Measurements from ENCODE around the gene ABCA4. TPM values are rescaled to one million over a fixed set of nuclear protein-coding genes. Genes with fewer than 3 reads are reported as not detected.
A peak's percentile ranks its signal among the peaks of the same experiment; 100 is the strongest.

ABCA4 gene
- polyA plus RNA-seq, 1 experiment = 0.17 TPM

DNA sequence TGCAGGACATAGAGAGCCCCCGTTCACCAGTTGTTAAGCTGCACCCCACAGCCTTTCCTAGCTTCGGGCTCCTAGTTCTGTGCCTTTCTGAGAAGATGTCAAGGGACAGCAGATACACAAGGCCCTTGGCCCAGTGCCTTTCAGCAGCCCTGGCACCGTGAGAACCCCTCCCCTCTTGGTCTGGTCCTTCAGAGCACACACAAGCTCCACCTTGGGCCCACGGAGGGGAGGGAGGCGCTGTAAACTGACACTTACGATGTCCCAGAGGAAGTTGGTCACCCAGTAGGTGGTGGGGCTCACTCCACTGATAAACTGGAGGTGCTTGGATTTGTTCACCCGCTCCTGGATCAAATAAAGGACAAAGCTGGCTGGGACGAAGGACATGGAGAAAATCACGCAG lies 101.6 kb downstream of the ABCA4 start:
- Histone ChIP-seq H3K27me3 (ENCODE audit: control insufficient read depth, insufficient read depth, low read length) (no peaks in the 10 kb centered on the region), H3K4me3 (ENCODE audit: low read depth, low read length) (no peak overlapping the region), H3K27ac (ENCODE audit: low read depth, low read length) (peak overlapping the region; percentile 39), H3K9me3 (ENCODE audit: control insufficient read depth, insufficient read depth, low read length) (no peaks in the 10 kb centered on the region)
- TF ChIP-seq, protein P1, sequence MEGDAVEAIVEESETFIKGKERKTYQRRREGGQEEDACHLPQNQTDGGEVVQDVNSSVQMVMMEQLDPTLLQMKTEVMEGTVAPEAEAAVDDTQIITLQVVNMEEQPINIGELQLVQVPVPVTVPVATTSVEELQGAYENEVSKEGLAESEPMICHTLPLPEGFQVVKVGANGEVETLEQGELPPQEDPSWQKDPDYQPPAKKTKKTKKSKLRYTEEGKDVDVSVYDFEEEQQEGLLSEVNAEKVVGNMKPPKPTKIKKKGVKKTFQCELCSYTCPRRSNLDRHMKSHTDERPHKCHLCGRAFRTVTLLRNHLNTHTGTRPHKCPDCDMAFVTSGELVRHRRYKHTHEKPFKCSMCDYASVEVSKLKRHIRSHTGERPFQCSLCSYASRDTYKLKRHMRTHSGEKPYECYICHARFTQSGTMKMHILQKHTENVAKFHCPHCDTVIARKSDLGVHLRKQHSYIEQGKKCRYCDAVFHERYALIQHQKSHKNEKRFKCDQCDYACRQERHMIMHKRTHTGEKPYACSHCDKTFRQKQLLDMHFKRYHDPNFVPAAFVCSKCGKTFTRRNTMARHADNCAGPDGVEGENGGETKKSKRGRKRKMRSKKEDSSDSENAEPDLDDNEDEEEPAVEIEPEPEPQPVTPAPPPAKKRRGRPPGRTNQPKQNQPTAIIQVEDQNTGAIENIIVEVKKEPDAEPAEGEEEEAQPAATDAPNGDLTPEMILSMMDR (IDR thresholded peaks at IDR 0.05; ENCODE audit: low read depth, low read length) = no peak
- ChIA-PET CTCF (interaction anchor here (2.1 to 10.1 kb wide), 3 partner anchors 21 to 314 kb away, joined by 16 to 443 read pairs (median 211); partner anchors contain the start of gene GCLM), POLR2A (interaction anchor here (0.5 kb wide), 1 partner anchor 315 kb away, joined by 4 read pairs; no protein-coding TSS in a partner anchor)
- DNase-seq (ENCODE audit: low read depth, low spot score) = no peak

DNA sequence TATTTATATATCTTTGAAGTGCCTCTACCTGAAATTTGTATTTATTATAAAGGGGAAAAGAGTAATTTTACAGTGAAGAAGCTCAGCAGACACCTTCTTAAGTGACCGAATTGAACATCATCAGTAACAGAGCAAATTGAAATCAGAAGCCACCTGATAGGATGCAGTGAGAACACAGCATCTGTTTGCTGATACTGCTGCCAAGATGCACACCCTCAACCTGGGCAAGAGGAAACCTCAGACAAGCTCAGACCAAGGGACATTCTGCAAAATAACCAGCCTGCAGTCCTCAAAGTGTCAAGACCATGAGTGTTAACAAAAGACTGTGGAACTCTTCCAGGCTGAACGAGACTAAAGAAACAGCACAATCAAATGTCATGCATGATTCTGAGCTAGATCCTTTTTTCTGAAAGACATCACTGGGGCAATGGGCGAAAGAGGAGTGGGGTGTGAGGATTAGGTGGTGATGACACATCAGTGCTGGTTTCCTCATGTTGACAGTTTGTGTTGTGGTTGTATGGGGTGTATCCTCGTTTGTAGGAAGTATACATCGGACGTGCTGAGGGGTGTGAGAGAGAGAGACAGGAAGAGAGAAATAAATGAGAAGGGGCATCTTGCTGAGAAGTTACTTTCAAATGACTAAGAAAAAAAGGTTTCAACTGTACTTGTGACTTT lies 103.7 kb downstream of the ABCA4 start:
- Histone ChIP-seq H3K4me3 (ENCODE audit: low read depth, low read length) (no peak overlapping the region), H3K9me3 (ENCODE audit: control insufficient read depth, insufficient read depth, low read length) (no peaks in the 10 kb centered on the region), H3K27me3 (ENCODE audit: control insufficient read depth, insufficient read depth, low read length) (peaks cover 3% of the 10 kb centered on the region), H3K27ac (ENCODE audit: low read depth, low read length) (no peak overlapping the region)
- CTCF ChIA-PET = interaction anchor here (0.5 to 3.5 kb wide), 4 partner anchors 8 to 1216 kb away, joined by 3 to 19 read pairs (median 4); no protein-coding TSS in a partner anchor
- POLR2A ChIA-PET = interaction anchor here (1.4 kb wide), 1 partner anchor 19 kb away, joined by 3 read pairs; no protein-coding TSS in a partner anchor
- TF ChIP-seq, protein P1 (IDR thresholded peaks at IDR 0.05; ENCODE audit: low read depth, low read length) = no peak
- DNase-seq (ENCODE audit: low read depth, low spot score) = no peak

DNA sequence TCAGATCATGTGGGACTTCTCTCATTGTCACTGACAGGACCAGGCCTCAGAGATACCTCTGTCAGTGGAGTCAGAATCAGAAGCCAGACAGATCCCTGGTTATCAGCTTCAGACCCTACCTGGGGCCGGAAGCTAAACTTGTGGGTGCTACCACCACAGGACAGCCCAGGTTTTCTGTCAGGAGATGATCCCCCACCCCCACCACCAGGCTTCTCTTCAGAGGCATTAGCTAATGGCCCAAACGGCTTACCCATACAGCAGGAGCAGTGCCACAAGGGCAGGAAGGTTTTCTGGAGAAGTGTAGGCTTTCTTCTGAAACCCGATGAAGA lies 105.5 kb downstream of the ABCA4 start:
- TF ChIP-seq, protein P1 (IDR thresholded peaks at IDR 0.05; ENCODE audit: low read depth, low read length) = no peak
- CTCF ChIA-PET = interaction anchor here (0.6 to 3.5 kb wide), 6 partner anchors 10 to 688 kb away, joined by 3 to 19 read pairs (median 3); partner anchors contain the start of gene GCLM
- no peak overlapping the region for H3K27ac ChIP-seq (ENCODE audit: low read depth, low read length)

DNA sequence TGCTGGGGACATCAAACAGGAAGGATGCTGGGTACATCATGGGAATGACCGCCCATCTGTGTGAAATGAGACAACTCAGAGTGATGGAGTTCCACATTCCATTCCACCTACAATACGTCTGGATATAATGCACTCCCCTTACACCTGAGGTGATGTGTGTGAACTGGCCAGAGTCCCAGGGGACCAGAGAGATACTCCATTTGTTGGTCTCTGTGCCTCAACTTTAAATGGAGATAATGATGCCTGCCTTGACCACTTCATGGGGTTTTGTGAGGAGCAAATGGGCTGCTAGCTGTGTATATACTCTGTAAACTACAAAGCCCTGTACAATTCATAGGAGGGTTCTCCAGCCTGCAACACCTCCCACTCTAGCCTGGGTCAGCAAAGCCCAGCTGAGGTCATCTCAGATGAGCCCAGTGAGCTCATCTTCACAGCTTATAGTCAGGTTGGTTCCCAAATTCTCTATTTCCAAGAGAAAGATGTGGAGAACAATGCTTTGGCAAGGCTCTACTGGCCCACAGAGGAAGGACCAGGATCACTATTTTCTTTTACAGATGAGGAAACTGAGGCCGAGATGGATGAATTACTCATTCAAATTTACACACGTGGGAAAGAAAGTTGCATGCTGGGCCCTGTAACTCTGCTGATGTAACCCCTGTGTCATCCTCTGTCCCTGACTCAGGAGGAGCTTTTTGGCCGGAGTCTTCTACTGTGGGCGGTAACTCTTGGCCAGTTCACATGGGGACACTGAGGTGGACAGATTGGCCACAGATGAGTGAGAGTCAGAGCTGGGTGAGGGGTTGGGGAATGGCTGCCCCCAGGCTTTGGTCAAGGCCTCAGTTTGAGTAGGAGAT lies 106.1 kb downstream of the ABCA4 start:
- H3K27me3 ChIP-seq (ENCODE audit: control insufficient read depth, insufficient read depth, low read length) = peaks cover 6% of the 10 kb centered on the region
- H3K27ac ChIP-seq (ENCODE audit: low read depth, low read length) = no peak overlapping the region
- ChIA-PET CTCF (interaction anchor here (0.7 to 3.5 kb wide), 4 partner anchors 11 to 321 kb away, joined by 3 to 19 read pairs (median 3); partner anchors contain the start of gene GCLM), POLR2A (no interaction called here)
- TF ChIP-seq, protein P1 (IDR thresholded peaks at IDR 0.05; ENCODE audit: low read depth, low read length) = no peak
- H3K9me3 ChIP-seq (ENCODE audit: control insufficient read depth, insufficient read depth, low read length) = no peaks in the 10 kb centered on the region
- DNase-seq (ENCODE audit: low read depth, low spot score) = no peak
- H3K4me3 ChIP-seq (ENCODE audit: low read depth, low read length) = no peak overlapping the region

More for the DNA sequence above, 105.5 kb downstream of the ABCA4 start:
- DNase-seq (ENCODE audit: low read depth, low spot score) = no peak
- POLR2A ChIA-PET = no interaction called here
- Histone ChIP-seq H3K27me3 (ENCODE audit: control insufficient read depth, insufficient read depth, low read length) (peaks cover 6% of the 10 kb centered on the region), H3K4me3 (ENCODE audit: low read depth, low read length) (no peak overlapping the region), H3K9me3 (ENCODE audit: control insufficient read depth, insufficient read depth, low read length) (no peaks in the 10 kb centered on the region)
